NCI-H460 (cell line): ENCODE results near the gene DOK7. TPM values are rescaled to one million over a fixed set of nuclear protein-coding genes. Genes with fewer than 3 reads are reported as not detected.
"Not testable (repeated sequence)": the region's sequence is repeated elsewhere in the genome, so short reads cannot be mapped to it uniquely, and the experiment has no call there.

ENCODE experiments used
- DNase-seq: peaks from one replicate; pipeline ENCODE4 v3.0.0-alpha.2; 2016; ENCODE audit warnings: low read depth; ENCODE audit errors: extremely low read depth
- total RNA-seq: library from RNA; depleted of rRNA; stranded (reverse); fragments of >200 nt; shearing (Covaris generic); gene quantifications from 2 replicates; pipeline ENCODE4 v1.2.3, GENCODE V29; 2014; rRNA removed

DOK7 gene
- total RNA-seq, 1 experiment from 2014 or later, result 0.05 TPM

DNA sequence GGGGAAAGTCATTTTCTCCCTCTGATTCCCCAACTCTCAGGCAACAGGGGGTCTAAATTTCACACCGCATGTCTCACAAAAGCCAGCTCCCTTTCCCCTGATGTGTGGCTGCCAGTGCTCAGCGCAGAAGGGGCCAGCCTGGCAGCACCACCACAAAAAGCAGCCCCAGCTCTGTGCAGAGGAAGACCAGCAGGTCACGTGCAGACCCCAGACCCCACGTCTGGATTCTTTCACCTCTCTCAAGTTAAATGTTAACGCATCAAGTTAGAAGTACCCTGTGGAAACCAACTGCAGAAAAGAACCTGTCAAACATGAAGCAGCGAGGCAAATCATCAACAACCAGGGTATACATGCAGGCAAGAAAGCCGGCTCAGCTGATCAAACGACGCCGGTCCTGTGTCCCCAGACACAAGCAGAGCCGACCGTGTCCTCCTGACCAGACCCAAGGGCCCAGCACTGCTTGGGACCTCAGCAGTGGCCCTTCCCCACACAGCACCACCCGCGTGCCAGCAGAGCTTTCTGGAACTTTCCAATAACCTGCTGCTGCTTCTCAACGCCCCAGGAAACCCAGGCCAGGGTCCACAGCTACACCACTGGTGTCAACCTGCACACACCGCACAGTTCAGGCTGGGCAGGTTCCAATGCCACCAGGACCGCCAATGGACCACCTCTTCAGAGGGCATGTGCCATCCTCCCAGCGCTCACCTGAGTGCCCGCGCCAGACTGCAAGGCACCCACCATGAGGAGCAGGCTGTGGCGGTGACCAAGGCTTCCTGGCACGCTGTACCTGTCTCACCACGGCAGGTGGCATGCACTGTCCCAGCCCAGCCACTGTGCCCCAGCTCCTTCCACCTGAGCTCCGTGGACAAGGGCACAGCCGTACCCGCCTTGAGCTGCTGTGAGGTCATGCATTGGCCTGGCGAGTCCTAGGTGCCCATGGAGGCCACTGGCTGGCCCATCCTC is 65.1 kb downstream of the DOK7 start:
- DNase-seq, result no peak

DNA sequence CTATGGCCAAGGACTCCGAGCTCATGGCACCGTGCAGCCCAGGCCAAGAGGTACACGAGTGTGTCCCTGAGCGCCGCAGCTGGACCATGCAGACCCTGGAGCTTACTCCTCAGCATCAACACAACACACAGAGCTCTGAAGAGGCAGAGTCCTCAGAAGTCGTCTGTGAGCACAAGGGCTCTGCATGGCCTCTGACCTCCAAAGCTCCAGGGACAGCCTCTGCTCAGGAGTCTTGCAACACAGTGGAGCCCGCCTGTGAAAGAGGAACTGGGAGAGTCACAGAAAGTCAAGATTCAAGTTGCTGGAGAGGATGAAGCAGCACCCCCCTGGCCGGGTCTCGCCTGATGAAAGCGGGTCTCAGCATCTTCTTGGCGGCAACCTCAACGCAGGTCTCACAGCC is 66.3 kb downstream of the DOK7 start:
- DNase-seq, result no peak

DNA sequence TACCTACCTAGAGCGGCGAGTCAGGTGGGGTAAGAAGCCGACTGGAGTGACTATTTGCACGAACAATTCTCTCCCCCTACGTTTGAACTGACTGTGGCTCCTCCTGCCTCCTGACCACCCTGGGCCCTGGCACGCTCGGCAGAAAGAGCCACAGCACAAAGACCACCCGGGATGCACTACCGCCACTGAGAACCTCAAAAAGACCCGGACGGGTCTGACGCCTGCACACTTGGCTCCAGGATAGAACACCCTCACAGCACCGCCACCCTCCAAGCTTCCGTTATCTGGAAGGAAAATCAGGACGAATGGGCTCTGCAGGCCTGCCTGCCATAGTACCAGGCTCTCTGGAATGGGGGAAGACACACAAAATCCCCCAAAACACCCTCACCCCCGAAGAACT is 66.9 kb downstream of the DOK7 start:
- DNase-seq, result no peak

DNA sequence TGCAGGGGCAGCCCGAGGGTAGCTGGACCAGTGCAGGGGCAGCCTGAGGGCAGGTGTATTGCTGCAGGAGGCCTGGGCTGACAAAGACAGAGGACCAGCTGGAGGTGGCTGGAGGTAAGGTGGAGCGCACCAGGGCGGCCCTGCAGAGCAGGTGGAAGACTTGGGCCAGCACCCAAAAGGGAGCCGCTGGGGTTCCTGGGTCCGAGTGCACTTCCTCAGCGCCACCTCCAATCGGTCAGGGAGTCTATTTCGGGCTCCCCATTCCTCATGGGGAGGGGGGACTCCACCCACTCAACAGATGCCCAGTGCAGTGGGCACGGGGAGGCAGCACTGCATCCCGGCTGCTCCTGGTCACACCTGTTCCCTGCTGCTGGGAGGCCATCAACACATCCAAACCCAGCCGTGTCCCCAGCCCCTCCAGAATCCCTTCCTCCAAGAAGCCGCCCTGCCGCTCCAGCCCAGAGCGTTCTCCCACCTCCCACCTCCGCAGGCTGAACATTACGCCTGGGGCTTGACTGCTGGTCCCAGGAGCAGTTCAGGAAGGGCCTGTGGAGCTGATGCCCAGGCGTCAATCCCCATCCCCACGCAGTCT is 67.7 kb downstream of the DOK7 start:
- no peak for DNase-seq

DNA sequence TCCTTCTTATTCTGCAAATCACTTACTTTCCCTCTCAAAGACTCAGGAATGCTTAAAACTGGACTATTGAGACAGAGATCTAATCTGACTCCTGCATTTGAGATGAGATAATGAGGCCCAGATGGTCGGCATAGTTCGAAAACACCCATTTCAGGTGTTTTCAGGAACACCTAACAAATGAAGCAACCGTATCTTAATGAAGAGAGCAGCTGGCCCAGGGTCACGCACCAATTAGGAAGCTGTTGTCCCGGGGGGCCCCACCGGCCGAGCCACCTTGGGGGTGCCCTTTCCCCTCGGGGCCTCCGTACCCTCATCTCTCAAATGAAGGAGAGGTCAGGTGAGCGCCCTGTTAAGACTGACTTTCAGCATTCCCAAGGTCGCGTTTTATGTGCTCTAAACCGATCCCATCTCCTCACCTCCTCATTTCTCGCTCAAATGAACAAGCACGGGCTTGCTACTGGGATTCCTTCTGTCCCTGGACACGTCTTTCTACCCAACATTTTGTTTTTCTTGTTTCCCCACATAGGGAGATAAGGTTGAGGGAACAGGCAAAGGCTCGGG is 68.3 kb downstream of the DOK7 start:
- no peak for DNase-seq

DNA sequence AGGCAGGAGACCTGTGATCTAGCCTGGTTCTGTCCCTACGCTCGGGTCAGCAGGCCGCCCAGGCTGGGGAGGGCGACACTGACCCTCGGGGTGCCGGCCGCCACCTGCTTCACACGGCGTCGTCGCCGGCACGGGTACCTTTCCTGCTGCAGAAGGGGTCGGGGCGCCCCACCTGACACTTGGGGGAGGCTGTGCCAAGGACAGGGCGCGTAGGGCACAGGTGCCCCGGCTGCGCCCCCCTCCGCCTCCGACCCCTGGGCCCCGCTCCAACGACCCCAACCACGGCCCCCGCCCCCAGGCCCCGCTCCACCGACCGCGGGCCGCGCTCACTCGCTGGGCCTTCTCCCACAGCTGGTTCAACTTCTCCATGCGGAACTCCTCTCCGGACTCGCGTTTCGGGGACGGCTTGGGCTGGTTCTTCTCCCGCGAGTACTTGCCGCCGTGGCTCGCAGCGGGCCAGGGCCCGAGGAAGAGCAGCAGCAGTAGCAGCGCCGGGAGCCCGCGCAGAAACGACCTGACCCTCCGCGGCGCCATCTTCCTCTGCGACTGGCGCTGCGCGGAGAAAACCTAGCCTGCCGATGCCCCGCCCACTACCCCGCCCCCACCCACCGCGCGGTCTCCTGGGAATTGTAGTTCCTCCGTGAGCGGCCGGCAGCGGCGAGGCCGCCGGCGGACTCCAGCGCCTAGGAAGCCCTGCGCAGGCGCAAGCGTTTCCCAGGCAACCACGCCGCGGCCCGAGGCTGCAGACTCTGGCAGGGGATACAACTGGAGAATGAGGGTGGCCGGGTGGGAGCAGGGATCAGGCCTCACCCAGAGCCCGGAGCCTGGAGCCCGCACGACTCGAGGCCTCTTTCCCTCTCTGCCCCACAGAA is 69.0 kb downstream of the DOK7 start, which contains the start of gene LRPAP1:
TSS of gene LRPAP1 (minus strand) at position 544 of the 872 bp plus-strand sequence. CDS start at position 534, 10 bp downstream.
- peak; percentile 81 for DNase-seq

DNA sequence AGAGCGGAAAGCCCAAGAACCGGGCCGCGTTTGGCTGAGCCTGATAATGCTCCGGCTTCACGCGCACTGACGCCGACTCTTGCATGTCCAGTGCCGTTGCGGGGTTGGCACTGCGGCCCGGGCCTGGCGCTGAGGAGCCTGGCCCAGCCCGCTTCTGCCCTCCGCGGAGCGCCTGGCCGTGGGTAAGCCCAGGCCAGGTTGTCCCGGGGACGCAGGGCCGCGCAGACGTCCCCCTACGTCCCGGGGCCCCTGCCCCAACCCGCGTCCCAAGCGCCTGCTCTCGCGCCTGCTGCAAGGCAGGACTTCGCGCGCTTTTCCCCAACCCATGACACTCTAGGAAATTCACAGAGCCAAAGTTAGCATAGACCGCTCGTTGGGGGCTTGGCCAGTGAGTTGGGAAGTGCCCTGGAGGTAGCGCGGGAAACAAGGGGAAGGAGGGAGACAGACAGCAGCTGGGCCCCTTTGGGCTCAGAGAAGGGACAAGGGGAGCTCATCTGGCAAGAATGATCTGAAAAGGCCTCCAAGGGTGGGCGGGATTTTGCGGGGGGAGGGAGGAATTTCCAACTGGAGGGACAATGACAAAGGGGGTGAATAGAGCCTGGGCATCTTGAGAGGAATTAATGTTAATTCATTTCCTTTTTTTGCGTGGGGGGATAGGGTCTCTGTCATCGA is 69.8 kb downstream of the DOK7 start:
- DNase-seq, result no peak

DNA sequence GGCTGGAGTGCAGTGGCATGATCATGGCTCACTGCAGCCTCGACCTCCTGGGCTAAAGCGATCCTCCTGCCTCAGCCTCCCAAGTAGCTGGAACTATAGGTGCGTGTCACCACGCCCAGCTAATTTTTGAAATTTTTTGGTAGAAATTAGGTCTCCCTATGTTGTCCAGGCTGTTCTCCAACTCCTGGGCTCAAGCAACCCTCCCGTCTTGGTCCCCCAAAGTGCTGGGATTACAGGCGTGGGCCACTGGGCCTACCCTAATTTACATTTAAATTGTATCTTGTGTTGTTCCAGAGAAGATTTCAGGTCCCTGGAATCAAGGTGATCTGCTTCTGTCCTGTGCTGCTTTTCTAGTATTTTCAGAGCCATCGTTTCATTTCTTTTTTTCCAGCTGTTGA is 70.3 kb downstream of the DOK7 start:
- no peak for DNase-seq

DNA sequence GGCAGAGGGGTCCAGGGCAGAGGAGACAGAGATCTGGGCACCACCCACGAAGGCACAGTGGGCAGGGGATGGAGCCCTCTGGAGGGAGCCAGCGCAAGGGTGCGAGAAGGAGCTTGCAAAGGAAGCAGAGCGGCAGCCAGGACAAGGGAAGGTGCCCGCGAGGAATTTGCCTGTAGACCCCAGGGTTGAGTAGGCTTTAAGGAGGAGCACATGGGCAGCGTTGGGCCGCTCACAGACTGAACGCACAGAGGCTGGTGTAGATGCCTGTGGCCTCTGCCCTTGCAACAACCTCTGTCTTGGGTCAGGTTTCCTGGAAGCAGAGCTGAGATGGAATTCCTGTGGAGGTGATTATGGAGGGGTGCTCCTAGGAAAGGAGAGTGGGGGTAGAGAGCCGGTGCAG is 72.7 kb downstream of the DOK7 start:
- not testable (repeated sequence) for DNase-seq

DNA sequence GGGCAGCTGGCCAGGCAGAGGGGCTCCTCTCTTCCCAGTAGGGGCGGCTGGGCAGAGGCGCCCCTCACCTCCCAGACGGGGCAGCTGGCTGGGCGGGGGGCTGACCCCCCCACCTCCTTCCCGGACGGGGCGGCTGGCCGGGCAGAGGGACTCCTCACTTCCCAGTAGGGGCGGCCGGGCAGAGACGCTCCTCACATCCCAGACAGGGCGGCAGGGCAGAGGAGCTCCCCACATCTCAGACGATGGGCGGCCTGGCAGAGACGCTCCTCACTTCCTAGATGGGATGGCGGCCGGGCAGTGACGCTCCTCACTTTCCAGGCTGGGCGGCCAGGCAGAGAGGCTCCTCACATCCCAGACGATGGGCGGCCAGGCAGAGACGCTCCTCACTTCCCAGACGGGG is 75.8 kb downstream of the DOK7 start:
- DNase-seq, result not testable (repeated sequence)

DNA sequence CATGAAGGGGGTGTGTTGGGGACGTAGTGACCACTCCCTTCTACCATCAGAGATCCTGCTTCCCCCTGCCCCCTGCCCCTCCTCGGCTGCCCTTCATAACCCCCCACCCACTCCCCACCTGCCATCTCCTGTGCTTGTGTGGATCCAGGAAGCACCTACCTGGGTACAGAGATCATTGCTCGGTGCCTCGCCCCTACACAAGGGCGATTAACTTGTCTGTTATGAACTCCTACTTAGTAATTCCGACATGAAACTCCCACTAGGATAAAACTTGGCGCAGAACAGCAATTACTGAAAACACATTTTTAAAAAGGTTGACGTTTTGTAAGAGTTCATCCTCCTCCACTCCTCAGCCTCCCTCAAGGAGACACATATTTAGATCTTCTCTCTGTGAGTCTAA is 80.3 kb downstream of the DOK7 start:
- DNase-seq, result not testable (repeated sequence)

Other genes with a start within 250 kb of the DOK7 start
- 0.20 and 0.32 TPM in 2 replicates for gene MSANTD1, start 214.1 kb upstream of the DOK7 start, total RNA-seq
- 7.9 and 8.4 TPM in 2 replicates for gene RGS12, start 170.3 kb upstream of the DOK7 start, total RNA-seq
- not detected in 2 replicates for gene HGFAC, start 21.3 kb upstream of the DOK7 start, total RNA-seq
- 142 and 153 TPM in 2 replicates for gene LRPAP1, start 69.1 kb downstream of the DOK7 start, total RNA-seq